PC-9 (cell line): ENCODE data around the gene AGAP1. TPM values are rescaled to one million over a fixed set of nuclear protein-coding genes. Genes with fewer than 3 reads are reported as not detected.

ENCODE experiments used
- BruUV-seq: library from RNA; stranded (reverse); fragments of 400-500 nt; replicated peaks from 2 replicates; lab custom pipeline; 2021; lab: Mats Ljungman, UMichigan
- CTCF ChIA-PET: fragments of 300-600 bp; sonication (Branson Sonifier 250); formaldehyde crosslinking; loops from one replicate; lab custom pipeline; 2022; ENCODE audit warnings: antibody characterized with exemption; lab: Charles Lee
- POLR2A ChIA-PET: fragments of 300-600 bp; sonication (Branson Sonifier 250); formaldehyde crosslinking; loops from one replicate; lab custom pipeline; 2022; ENCODE audit warnings: antibody characterized with exemption; ENCODE audit not compliant: unreplicated experiment; lab: Charles Lee
- DNase-seq, 2 experiments: peaks; one replicate each; pipeline versions ENCODE4 v3.0.0 to v3.0.0-alpha.2; 2015 to 2022; ENCODE audit warnings: mixed read lengths in 1 of 2
- H2AFZ ChIP-seq: fragments of 200-600 bp; sonication (generic); 2 replicates; pipeline ENCODE4 v1.8.1; 2017; ENCODE audit warnings: antibody characterized with exemption
- H3F3A ChIP-seq: fragments of 200-600 bp; sonication (generic); 2 replicates; pipeline ENCODE4 v1.8.1; 2017; ENCODE audit warnings: antibody characterized with exemption, mild to moderate bottlenecking, low read depth; ENCODE audit not compliant: insufficient read depth
- H3K27ac ChIP-seq: fragments of 200-600 bp; sonication (generic); 2 replicates; pipeline ENCODE4 v1.6.1; 2016; ENCODE audit warnings: mixed run types
- H3K27me3 ChIP-seq: fragments of 200-600 bp; sonication (generic); 2 replicates; pipeline ENCODE4 v1.6.1; 2016; ENCODE audit warnings: low read depth, mixed run types; ENCODE audit not compliant: insufficient read depth
- H3K36me3 ChIP-seq: fragments of 200-600 bp; sonication (generic); 2 replicates; pipeline ENCODE4 v1.6.1; 2016; ENCODE audit warnings: low read depth, mixed run types
- H3K4me1 ChIP-seq: fragments of 200-600 bp; sonication (generic); replicated peaks from 2 replicates; pipeline ENCODE4 v1.6.1; 2016; ENCODE audit warnings: mixed run types; ENCODE audit not compliant: insufficient read depth
- H3K4me2 ChIP-seq: fragments of 200-600 bp; sonication (generic); 2 replicates; pipeline ENCODE4 v1.6.1; 2017; ENCODE audit warnings: mixed run types
- H3K4me3 ChIP-seq: fragments of 200-600 bp; sonication (generic); 2 replicates; pipeline ENCODE4 v1.6.1; 2016; ENCODE audit warnings: mixed run types
- H3K79me2 ChIP-seq: fragments of 200-600 bp; sonication (generic); 2 replicates; pipeline ENCODE4 v1.6.1; 2017; ENCODE audit warnings: low read depth, mixed run types
- H3K9me2 ChIP-seq: fragments of 200-600 bp; sonication (generic); 2 replicates; pipeline ENCODE4 v1.8.1; 2017; ENCODE audit warnings: mild to moderate bottlenecking; ENCODE audit not compliant: insufficient read depth
- H3K9me3 ChIP-seq: fragments of 200-600 bp; sonication (generic); 2 replicates; pipeline ENCODE4 v1.8.1; 2016; ENCODE audit warnings: low read depth; ENCODE audit not compliant: insufficient read depth
- H4K20me1 ChIP-seq: fragments of 200-600 bp; sonication (generic); 2 replicates; pipeline ENCODE4 v1.8.1; 2017; ENCODE audit not compliant: insufficient read depth
- EZH2 ChIP-seq: fragments of 200-600 bp; sonication (generic); IDR thresholded peaks from 2 replicates; pipeline ENCODE4 v1.8.0; 2017; ENCODE audit warnings: antibody characterized with exemption, low read depth
- intact Hi-C: fragments of 100-400 bp; cut with micrococcal nuclease; formaldehyde crosslinking; loops from one replicate; pipeline ENCODE4 v1.10.0; 2022; ENCODE audit not compliant: unreplicated experiment
- total RNA-seq: library from RNA; stranded (reverse); gene quantifications from 2 replicates; pipeline ENCODE4 v1.2.3, GENCODE V29; 2021
- TF ChIP-seq, protein P1 (sequence below): fragments of 200-600 bp; sonication (generic); conservative IDR thresholded peaks from 2 replicates; pipeline ENCODE4 v1.6.1; 2017; ENCODE audit warnings: mixed run types, antibody characterized with exemption, mild to moderate bottlenecking, moderate library complexity

Gene AGAP1
- total RNA-seq, 1 experiment from 2014 or later: 91.4 TPM

DNA sequence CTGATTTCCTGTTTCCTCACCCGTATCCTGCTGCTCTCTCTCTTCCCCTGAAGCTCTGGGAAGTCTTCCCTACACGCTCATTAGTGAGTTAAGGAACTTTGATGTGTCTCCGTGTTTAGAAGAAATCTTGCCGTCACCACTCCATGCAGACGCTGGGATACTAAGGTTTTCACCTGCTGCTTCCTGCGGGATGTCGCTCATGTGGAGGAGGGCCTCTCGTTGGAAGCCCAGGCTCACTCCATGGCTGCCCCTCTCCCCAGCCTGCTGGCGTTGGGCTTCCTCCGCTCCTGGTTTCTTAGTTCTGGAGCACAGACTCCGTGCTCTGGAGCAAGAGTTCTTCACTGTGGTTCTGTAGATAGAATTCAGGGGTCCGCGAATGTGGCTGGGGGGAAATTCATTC is 348.0 kb downstream of the AGAP1 start:
- no peak overlapping the region for H3K4me3 ChIP-seq
- H4K20me1 ChIP-seq: peaks cover 14% of the 10 kb centered on the region; the same call in 1 of the 2 replicates
- no peak overlapping the region for H3K4me2 ChIP-seq
- TF ChIP-seq EZH2: no peak
- TF ChIP-seq, protein P1, sequence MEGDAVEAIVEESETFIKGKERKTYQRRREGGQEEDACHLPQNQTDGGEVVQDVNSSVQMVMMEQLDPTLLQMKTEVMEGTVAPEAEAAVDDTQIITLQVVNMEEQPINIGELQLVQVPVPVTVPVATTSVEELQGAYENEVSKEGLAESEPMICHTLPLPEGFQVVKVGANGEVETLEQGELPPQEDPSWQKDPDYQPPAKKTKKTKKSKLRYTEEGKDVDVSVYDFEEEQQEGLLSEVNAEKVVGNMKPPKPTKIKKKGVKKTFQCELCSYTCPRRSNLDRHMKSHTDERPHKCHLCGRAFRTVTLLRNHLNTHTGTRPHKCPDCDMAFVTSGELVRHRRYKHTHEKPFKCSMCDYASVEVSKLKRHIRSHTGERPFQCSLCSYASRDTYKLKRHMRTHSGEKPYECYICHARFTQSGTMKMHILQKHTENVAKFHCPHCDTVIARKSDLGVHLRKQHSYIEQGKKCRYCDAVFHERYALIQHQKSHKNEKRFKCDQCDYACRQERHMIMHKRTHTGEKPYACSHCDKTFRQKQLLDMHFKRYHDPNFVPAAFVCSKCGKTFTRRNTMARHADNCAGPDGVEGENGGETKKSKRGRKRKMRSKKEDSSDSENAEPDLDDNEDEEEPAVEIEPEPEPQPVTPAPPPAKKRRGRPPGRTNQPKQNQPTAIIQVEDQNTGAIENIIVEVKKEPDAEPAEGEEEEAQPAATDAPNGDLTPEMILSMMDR: no peak
- peaks cover 6% of the 10 kb centered on the region; the same call in 1 of the 2 replicates for H3K79me2 ChIP-seq
- H2AFZ ChIP-seq: no peak overlapping the region
- no peak for DNase-seq
- intact Hi-C loops: no loop called here
- H3K27me3 ChIP-seq: no peaks in the 10 kb centered on the region
- ChIA-PET CTCF (no interaction called here), POLR2A (no interaction called here)
- H3K36me3 ChIP-seq: no peaks in the 10 kb centered on the region
- no peaks in the 10 kb centered on the region for H3K9me2 ChIP-seq
- peaks cover 9% of the 10 kb centered on the region; the same call in 1 of the 2 replicates for H3F3A ChIP-seq
- H3K9me3 ChIP-seq: no peaks in the 10 kb centered on the region
- no TSS peak for BruUV-seq
- H3K4me1 ChIP-seq: peaks cover 3% of the 10 kb centered on the region
- H3K27ac ChIP-seq: no peak overlapping the region

DNA sequence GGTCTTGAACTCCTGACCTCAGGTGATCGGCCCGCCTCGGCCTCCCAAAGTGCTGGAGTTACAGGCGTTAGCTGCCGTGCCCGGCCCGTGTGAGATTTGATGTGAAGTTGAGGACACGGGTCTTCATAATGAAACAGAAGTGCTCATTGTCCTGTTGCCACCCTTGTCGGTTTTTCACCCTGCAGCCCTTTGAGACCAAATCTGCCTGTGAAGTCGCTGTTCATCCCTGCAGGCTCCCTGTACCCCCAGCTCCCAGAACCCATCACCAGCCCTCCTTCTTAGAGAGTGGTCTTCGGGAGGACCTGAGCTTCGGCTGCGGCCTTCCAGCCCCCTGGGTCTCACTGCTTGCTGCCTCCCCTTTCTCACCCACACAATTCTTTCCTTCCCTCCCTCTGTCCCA is 349.1 kb downstream of the AGAP1 start:
- Histone ChIP-seq H3K27me3 (no peaks in the 10 kb centered on the region), H3K27ac (no peak overlapping the region), H3K9me2 (no peaks in the 10 kb centered on the region), H3K4me2 (no peak overlapping the region), H3K79me2 (no peaks in the 10 kb centered on the region), H3F3A (peaks cover 10% of the 10 kb centered on the region; the same call in 1 of the 2 replicates), H2AFZ (no peak overlapping the region), H3K36me3 (no peaks in the 10 kb centered on the region), H3K4me1 (no peaks in the 10 kb centered on the region), H3K9me3 (no peaks in the 10 kb centered on the region), H3K4me3 (no peak overlapping the region), H4K20me1 (peaks cover 14% of the 10 kb centered on the region)
- no peak for TF ChIP-seq EZH2
- TF ChIP-seq, protein P1: no peak
- ChIA-PET POLR2A (no interaction called here), CTCF (interaction anchor here (0.6 kb wide), 1 partner anchor 79 kb away, joined by 3 read pairs; no protein-coding TSS in a partner anchor)
- no TSS peak for BruUV-seq
- intact Hi-C loops: no loop called here
- no peak for DNase-seq

DNA sequence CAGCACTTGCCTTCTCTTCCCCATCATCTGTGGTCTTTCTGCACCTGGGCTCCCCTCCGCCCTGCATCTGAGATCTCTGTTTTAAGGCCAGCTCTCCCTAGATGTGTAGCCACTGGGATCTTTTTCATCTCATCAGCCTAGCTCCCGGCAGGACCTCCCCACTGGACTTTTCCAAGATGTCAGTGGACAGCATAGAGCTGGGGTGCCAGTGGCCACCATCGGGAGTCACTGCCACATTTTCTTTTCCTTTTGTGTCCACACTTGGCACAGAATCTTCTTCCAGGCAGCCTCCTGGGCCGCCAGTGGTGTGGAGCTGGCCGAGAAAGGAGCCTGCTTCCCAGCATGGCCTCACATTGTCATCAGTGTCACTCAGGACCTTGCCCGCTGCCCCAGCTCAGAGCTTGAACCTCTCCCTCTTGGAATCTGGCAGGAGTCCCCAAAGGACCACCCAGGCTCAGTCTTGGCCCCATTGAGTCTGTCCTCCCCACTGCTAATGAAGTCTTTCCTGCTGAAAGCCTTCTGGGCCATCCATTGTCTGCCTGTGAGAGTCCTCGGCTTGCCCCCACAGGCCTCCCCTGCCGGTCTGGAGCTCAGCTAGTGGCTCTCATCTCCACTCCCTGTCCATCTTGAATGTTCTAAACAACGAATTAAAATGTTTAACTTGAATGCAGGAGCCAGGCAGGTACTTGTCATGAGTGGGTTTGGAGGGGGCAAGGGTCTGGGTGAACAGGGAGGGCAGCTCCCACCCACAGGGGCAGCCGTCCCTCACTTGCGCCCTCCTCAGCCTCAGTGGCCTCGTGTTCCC is 349.9 kb downstream of the AGAP1 start:
- Histone ChIP-seq H3K36me3 (no peaks in the 10 kb centered on the region), H2AFZ (no peak overlapping the region), H3K27me3 (no peaks in the 10 kb centered on the region), H3K9me2 (no peaks in the 10 kb centered on the region), H3F3A (peaks cover 7% of the 10 kb centered on the region; the same call in 1 of the 2 replicates), H3K79me2 (no peaks in the 10 kb centered on the region), H4K20me1 (peaks cover 22% of the 10 kb centered on the region), H3K4me3 (no peak overlapping the region), H3K9me3 (no peaks in the 10 kb centered on the region), H3K27ac (no peak overlapping the region), H3K4me1 (no peaks in the 10 kb centered on the region), H3K4me2 (no peak overlapping the region)
- ChIA-PET POLR2A (no interaction called here), CTCF (interaction anchor here (0.6 kb wide), 1 partner anchor 80 kb away, joined by 3 read pairs; no protein-coding TSS in a partner anchor)
- DNase-seq: no peak
- BruUV-seq: no TSS peak
- TF ChIP-seq EZH2: no peak
- TF ChIP-seq, protein P1: no peak
- intact Hi-C loops: no loop called here
